Breast epithelium (tissue), 3 donors: Measurements from ENCODE around the gene HOXD4.

Source experiments
- CTCF ChIP-seq, 3 donors: fragments of 450-650 bp; IDR thresholded peaks; one replicate each; pipeline ENCODE4 v1.5.1; 2016 to 2017; ENCODE audit warnings: antibody characterized with exemption in 3 of 3, mild to moderate bottlenecking in 3 of 3, moderate library complexity in 3 of 3
- POLR2A ChIP-seq: fragments of 450-650 bp; IDR thresholded peaks from one replicate; pipeline ENCODE4 v1.6.1; 2016; ENCODE audit warnings: antibody characterized with exemption, mild to moderate bottlenecking, moderate library complexity
- POLR2AphosphoS5 ChIP-seq, 3 donors: sonication (generic); formaldehyde crosslinking; IDR thresholded peaks; one replicate each; pipeline ENCODE4 v1.6.1; 2017; ENCODE audit warnings: antibody characterized with exemption in 3 of 3

- no peak for TF ChIP-seq CTCF (IDR thresholded peaks at IDR 0.05)
- TF ChIP-seq POLR2A = no peak
- TF ChIP-seq POLR2AphosphoS5 (IDR thresholded peaks at IDR 0.05) = no peak
Measured at GRCh38 chr2:176103194-176103593, 48.2 kb upstream of the HOXD4 start.
